HG03354 (cell line): Measurements from ENCODE around the gene CAV1.
"Not testable (repeated sequence)": the region's sequence is repeated elsewhere in the genome, so short reads cannot be mapped to it uniquely, and the experiment has no call there.

Experiments used
- ATAC-seq: cut with Tn5 transposase; IDR thresholded peaks from one replicate; pipeline ENCODE4 v1.9.1; 2021; ENCODE audit warnings: mild to moderate bottlenecking; ENCODE audit not compliant: unreplicated experiment, poor library complexity, severe bottlenecking

Gene CAV1

GRCh38 chr7:116524609-116525297, at the start of gene CAV1:
CAV1 (plus strand) TSS chr7:116525036; CDS start chr7:116525063, 27 bp downstream.
- ATAC-seq, result no peak

DNA sequence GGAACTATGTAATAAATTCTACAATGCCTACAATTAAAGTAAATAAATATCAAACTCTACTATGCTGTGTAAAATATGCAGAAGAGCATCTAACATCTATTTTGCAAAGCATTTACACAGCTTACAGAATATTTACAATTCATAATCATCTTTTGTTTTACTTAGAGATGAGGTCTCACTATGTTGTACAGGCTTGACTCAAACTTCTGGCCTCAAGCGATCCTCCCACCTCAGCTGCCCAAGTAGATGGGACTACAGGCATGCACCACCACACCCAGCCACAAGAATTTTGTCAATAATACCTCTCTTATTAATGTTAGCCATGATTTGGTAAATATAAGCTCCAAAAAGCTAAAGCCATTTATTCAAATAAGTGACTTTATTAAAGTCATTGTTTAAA, 47.2 kb upstream of the CAV1 start:
- ATAC-seq, result no peak

DNA sequence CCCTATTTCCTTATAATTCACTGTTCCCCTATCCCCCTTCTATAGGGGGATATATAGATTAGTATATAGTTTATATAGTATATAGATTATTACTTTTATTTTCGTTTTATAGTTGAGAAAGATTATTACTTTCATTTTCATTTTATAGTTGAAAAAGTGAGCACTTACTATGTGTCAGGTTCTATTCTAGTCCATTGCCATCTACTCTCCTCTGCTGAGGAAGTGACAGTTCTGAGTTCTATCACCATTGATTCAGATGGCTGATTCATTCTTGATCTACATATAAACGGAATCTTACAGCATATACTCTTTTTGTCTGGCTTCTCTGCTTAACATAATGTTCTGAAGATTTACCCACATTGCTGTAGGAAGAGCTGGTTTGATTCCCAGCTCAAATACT, 46.0 kb upstream of the CAV1 start:
- no peak for ATAC-seq

GRCh38 chr7:116483271-116483942, 41.4 kb upstream of the CAV1 start:
- ATAC-seq, result no peak

- not testable (repeated sequence) for ATAC-seq
Observed at GRCh38 chr7:116484389-116484788, 40.4 kb upstream of the CAV1 start.

DNA sequence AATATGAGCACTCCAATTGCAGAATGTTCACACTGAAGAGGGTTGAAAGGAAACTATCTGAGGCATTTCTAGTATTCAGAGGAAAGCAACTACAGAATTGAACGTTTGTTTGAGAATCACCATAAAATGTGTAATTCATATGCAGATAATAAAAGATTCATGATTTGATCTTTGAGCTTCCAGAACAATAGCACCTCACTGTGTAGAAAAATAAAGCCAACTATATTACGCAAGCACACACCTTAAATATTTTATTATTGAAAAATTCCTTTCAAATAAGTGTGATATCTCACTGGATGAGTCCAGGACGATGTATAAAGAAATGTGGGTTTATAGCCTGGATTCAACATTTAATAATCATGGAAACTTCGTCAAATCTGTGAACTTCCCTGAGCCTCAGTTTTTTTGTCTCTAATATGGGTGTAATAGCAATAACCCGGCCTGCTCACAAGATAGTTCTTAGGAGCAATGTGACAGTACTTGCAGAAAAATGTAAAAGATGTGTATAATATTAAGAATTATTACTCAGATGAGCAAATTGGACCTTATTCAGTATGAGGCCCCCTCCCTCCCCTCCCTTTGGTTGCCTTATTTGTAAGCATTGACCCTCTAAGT, 36.8 kb upstream of the CAV1 start:
- ATAC-seq, result no peak

DNA sequence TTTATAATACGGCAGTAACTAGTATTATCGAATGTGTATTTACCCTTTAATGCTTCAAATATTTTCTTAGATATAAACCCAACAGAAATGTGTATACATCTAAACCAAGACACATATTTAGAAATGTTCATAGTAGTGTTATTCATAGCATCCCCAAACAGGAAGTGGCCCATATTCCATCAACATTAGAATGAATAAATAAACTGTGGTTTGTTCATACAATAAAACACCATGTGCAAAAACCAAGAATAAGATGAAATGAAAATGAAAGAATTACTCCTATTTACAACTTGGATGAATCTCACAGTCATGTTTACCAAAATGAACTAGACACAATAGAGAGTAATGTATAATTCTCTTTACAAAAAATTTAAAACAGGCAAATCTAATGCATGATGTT, 34.5 kb upstream of the CAV1 start:
- ATAC-seq, result no peak

GRCh38 chr7:116491887-116492653, 32.8 kb upstream of the CAV1 start:
- no peak for ATAC-seq

DNA sequence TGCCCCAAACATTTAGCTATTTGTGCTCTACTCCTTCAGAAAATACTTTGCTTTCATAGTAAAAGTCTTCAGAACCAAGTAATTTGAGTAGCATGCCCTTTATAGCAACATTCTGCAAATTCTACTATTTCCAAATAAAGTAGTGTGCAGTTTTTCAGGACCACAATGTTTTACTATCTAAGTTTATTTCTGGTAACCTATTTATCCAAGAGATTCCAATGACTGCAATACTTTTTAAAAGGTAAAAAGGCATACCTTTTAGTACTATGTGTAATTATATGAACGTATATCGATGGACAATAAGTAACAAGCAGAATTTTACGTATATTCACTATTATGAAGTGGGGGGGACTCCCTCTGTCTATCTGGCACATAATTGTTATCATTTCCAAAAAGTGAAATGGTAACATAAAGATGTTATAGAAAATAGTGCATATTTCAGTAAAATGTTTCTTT, 32.2 kb upstream of the CAV1 start:
- ATAC-seq, result no peak

DNA sequence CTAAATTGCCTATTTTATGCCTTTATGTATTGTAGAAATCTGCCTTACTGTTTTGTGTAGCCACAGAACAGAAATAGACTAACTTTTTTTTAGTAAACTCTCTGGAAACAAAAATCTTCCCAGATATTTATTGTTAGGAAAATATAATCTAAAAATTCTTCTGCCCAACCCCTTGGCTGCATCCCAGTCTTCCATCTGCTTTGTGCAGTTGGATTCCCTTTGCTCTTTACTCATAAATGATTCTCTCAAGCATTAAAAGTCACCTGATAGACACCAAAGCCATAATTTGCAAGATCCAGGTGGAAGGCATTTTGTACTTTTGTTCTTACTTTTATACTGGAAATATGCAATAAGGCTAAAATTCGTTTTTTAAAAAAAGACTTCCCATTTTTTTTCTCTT, 31.4 kb upstream of the CAV1 start:
- ATAC-seq, result no peak

- no peak for ATAC-seq
Observed at GRCh38 chr7:116494472-116494871, 30.4 kb upstream of the CAV1 start.

- ATAC-seq, result no peak
Observed at GRCh38 chr7:116495736-116496135, 29.1 kb upstream of the CAV1 start.

GRCh38 chr7:116496653-116497052, 28.2 kb upstream of the CAV1 start:
- ATAC-seq, result no peak

- no peak for ATAC-seq
Observed at GRCh38 chr7:116497708-116498107, 27.1 kb upstream of the CAV1 start.

DNA sequence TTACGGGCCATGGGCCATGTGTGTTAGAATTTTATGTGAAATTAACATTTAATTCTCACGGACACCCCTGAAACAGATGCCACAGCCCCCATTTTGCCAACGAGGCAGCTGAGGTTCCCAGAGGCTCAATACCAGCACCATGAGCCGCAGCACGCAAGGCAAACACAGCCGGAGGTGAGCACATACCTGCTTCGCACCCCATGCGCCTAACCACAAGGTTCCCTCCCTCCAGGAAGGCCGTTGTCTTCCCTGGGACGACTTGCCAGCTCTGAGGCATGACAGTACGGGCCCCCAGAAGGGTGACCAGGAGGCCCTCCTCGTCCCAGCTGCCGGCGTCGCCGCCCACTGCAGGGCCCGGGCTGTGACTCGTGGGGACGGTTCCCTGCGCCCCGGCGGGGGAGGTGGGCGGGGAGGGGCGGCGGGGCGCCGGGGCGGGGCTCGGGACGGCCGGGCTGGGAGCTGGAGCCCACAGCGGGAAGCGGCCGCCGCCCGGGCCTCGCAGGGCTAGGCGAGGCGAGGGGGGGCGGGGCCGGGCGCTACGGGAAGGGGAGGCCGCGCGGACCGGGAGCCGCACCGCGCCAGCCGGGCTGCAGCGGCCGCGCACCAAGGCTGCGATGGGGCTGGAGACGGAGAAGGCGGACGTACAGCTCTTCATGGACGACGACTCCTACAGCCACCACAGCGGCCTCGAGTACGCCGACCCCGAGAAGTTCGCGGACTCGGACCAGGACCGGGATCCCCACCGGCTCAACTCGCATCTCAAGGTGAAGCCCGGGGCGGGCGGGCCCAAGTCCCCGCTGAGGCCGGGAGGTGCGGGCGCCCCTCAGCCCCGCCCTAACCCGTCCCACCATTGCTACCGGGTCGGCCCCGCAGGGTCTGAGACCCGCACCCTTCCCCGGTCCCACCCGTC, 25.4 kb upstream of the CAV1 start, which contains the start of gene CAV2:
Gene CAV2 (plus strand): TSS at position 571 of the 910 bp plus-strand sequence. CDS start 44 bp downstream, at position 615.
- ATAC-seq, result peak; percentile 59

- ATAC-seq, result peak; percentile 52
Observed at GRCh38 chr7:116500078-116500853, 24.6 kb upstream of the CAV1 start.

GRCh38 chr7:116501425-116502167, 23.2 kb upstream of the CAV1 start:
- no peak for ATAC-seq
